PC-9 (cell line): Measurements from ENCODE around the gene SDF2. TPM values are rescaled to one million over a fixed set of nuclear protein-coding genes. Genes with fewer than 3 reads are reported as not detected.

Source experiments
- BruUV-seq: library from RNA; stranded (reverse); fragments of 400-500 nt; replicated peaks from 2 replicates; lab custom pipeline; 2021; lab: Mats Ljungman, UMichigan
- CTCF ChIA-PET: fragments of 300-600 bp; sonication (Branson Sonifier 250); formaldehyde crosslinking; loops from one replicate; lab custom pipeline; 2022; ENCODE audit warnings: antibody characterized with exemption; lab: Charles Lee
- POLR2A ChIA-PET: fragments of 300-600 bp; sonication (Branson Sonifier 250); formaldehyde crosslinking; loops from one replicate; lab custom pipeline; 2022; ENCODE audit warnings: antibody characterized with exemption; ENCODE audit not compliant: unreplicated experiment; lab: Charles Lee
- DNase-seq, 2 experiments: peaks; one replicate each; pipeline versions ENCODE4 v3.0.0 to v3.0.0-alpha.2; 2015 to 2022; ENCODE audit warnings: mixed read lengths in 1 of 2
- H2AFZ ChIP-seq: fragments of 200-600 bp; sonication (generic); 2 replicates; pipeline ENCODE4 v1.8.1; 2017; ENCODE audit warnings: antibody characterized with exemption
- H3F3A ChIP-seq: fragments of 200-600 bp; sonication (generic); 2 replicates; pipeline ENCODE4 v1.8.1; 2017; ENCODE audit warnings: antibody characterized with exemption, mild to moderate bottlenecking, low read depth; ENCODE audit not compliant: insufficient read depth
- H3K27ac ChIP-seq: fragments of 200-600 bp; sonication (generic); 2 replicates; pipeline ENCODE4 v1.6.1; 2016; ENCODE audit warnings: mixed run types
- H3K27me3 ChIP-seq: fragments of 200-600 bp; sonication (generic); 2 replicates; pipeline ENCODE4 v1.6.1; 2016; ENCODE audit warnings: low read depth, mixed run types; ENCODE audit not compliant: insufficient read depth
- H3K36me3 ChIP-seq: fragments of 200-600 bp; sonication (generic); 2 replicates; pipeline ENCODE4 v1.6.1; 2016; ENCODE audit warnings: low read depth, mixed run types
- H3K4me1 ChIP-seq: fragments of 200-600 bp; sonication (generic); replicated peaks from 2 replicates; pipeline ENCODE4 v1.6.1; 2016; ENCODE audit warnings: mixed run types; ENCODE audit not compliant: insufficient read depth
- H3K4me2 ChIP-seq: fragments of 200-600 bp; sonication (generic); 2 replicates; pipeline ENCODE4 v1.6.1; 2017; ENCODE audit warnings: mixed run types
- H3K4me3 ChIP-seq: fragments of 200-600 bp; sonication (generic); 2 replicates; pipeline ENCODE4 v1.6.1; 2016; ENCODE audit warnings: mixed run types
- H3K79me2 ChIP-seq: fragments of 200-600 bp; sonication (generic); 2 replicates; pipeline ENCODE4 v1.6.1; 2017; ENCODE audit warnings: low read depth, mixed run types
- H3K9me2 ChIP-seq: fragments of 200-600 bp; sonication (generic); 2 replicates; pipeline ENCODE4 v1.8.1; 2017; ENCODE audit warnings: mild to moderate bottlenecking; ENCODE audit not compliant: insufficient read depth
- H3K9me3 ChIP-seq: fragments of 200-600 bp; sonication (generic); 2 replicates; pipeline ENCODE4 v1.8.1; 2016; ENCODE audit warnings: low read depth; ENCODE audit not compliant: insufficient read depth
- H4K20me1 ChIP-seq: fragments of 200-600 bp; sonication (generic); 2 replicates; pipeline ENCODE4 v1.8.1; 2017; ENCODE audit not compliant: insufficient read depth
- EZH2 ChIP-seq: fragments of 200-600 bp; sonication (generic); IDR thresholded peaks from 2 replicates; pipeline ENCODE4 v1.8.0; 2017; ENCODE audit warnings: antibody characterized with exemption, low read depth
- intact Hi-C: fragments of 100-400 bp; cut with micrococcal nuclease; formaldehyde crosslinking; loops from one replicate; pipeline ENCODE4 v1.10.0; 2022; ENCODE audit not compliant: unreplicated experiment
- total RNA-seq: library from RNA; stranded (reverse); gene quantifications from 2 replicates; pipeline ENCODE4 v1.2.3, GENCODE V29; 2021
- TF ChIP-seq, protein P1 (sequence below): fragments of 200-600 bp; sonication (generic); conservative IDR thresholded peaks from 2 replicates; pipeline ENCODE4 v1.6.1; 2017; ENCODE audit warnings: mixed run types, antibody characterized with exemption, mild to moderate bottlenecking, moderate library complexity

Gene SDF2
- total RNA-seq, 1 experiment from 2014 or later = 43.7 TPM

DNA sequence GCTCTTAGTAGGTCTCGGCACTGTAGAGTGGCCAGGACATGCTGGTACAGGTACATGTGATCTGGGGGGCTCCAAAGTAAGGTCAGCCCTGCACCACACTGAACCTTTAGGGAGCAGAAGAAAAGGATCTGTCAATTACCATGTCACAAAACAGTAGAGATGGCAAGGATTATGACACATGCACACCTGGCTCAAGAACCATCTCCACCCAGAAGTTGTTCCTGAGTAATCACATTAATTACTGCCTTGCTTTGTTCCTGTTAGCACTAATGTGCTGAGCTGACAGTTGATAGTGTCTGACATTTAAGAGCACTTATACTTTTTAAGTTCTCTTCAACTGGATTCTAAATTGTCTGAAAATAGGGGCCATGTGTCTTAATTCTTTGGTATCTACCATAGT lies 26.2 kb downstream of the SDF2 start:
- intact Hi-C loops = no loop called here
- Histone ChIP-seq H3K4me1 (no peaks in the 10 kb centered on the region), H3F3A (no peaks in the 10 kb centered on the region; the same call in 1 of the 2 replicates), H3K36me3 (peaks cover 45% of the 10 kb centered on the region), H3K9me2 (no peaks in the 10 kb centered on the region), H4K20me1 (peaks cover 12% of the 10 kb centered on the region; the same call in 1 of the 2 replicates), H3K79me2 (0 out of 2 replicates have a peak, but pooled peaks cover 4% of the 10 kb centered on the region), H3K9me3 (no peaks in the 10 kb centered on the region), H3K27ac (no peak overlapping the region), H3K4me2 (no peak overlapping the region), H3K4me3 (no peak overlapping the region), H2AFZ (no peak overlapping the region), H3K27me3 (no peaks in the 10 kb centered on the region)
- ChIA-PET POLR2A (interaction anchor here (0.6 kb wide), 1 partner anchor 33 kb away, joined by 4 read pairs; no protein-coding TSS in a partner anchor), CTCF (no interaction called here)
- DNase-seq = no peak
- no TSS peak for BruUV-seq
- TF ChIP-seq EZH2 = no peak
- TF ChIP-seq, protein P1, sequence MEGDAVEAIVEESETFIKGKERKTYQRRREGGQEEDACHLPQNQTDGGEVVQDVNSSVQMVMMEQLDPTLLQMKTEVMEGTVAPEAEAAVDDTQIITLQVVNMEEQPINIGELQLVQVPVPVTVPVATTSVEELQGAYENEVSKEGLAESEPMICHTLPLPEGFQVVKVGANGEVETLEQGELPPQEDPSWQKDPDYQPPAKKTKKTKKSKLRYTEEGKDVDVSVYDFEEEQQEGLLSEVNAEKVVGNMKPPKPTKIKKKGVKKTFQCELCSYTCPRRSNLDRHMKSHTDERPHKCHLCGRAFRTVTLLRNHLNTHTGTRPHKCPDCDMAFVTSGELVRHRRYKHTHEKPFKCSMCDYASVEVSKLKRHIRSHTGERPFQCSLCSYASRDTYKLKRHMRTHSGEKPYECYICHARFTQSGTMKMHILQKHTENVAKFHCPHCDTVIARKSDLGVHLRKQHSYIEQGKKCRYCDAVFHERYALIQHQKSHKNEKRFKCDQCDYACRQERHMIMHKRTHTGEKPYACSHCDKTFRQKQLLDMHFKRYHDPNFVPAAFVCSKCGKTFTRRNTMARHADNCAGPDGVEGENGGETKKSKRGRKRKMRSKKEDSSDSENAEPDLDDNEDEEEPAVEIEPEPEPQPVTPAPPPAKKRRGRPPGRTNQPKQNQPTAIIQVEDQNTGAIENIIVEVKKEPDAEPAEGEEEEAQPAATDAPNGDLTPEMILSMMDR = no peak

DNA sequence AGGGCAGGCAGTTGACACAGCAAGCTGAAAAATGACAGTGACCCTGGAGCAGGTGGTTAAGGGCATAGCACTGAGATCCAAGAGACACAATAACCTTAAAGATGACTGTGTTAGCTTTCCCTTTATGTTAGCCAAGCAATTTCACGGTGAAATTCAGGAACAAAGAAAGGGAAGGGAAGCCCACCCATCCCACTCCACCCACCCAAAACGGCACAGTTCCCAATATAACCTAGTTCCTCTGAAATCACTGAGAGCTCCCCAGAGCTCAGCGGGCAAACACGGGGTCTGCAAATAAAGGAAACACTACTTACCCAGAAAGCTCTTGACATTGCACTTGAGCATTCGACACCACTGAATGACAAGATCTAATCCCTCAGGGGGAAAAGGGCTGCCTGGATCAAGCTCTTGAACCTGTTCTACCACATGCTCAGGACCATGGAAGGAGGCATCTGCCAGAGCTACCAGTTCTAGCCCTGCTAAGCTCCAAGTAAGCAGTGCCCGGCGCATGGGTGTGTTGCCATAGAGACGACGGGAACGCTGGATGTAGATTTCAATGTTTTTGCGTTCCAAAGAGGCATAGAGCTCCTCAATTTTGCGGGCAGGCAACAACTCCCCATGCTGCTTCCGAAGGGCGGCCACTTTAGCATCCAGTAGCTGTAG lies 27.4 kb downstream of the SDF2 start:
- POLR2A ChIA-PET = no interaction called here
- H3F3A ChIP-seq = no peaks in the 10 kb centered on the region; the same call in 1 of the 2 replicates
- BruUV-seq = no TSS peak

GRCh38 chr17:28626818-28627217 lies 34.9 kb downstream of the SDF2 start:
- TF ChIP-seq EZH2 = no peak
- TF ChIP-seq, protein P1 = no peak
- Histone ChIP-seq H3K4me3 (no peak overlapping the region), H3K79me2 (no peaks in the 10 kb centered on the region), H3K9me2 (no peaks in the 10 kb centered on the region), H3K4me1 (no peaks in the 10 kb centered on the region), H3K27ac (no peak overlapping the region), H3K27me3 (no peaks in the 10 kb centered on the region), H3K4me2 (no peak overlapping the region), H3K36me3 (peaks cover 22% of the 10 kb centered on the region), H4K20me1 (peaks cover 5% of the 10 kb centered on the region), H2AFZ (no peak overlapping the region), H3F3A (no peaks in the 10 kb centered on the region), H3K9me3 (no peaks in the 10 kb centered on the region)
- intact Hi-C loops = no loop called here
- ChIA-PET POLR2A (no interaction called here), CTCF (no interaction called here)
- BruUV-seq = no TSS peak
- no peak for DNase-seq

More for the DNA sequence above, 27.4 kb downstream of the SDF2 start:
- Histone ChIP-seq H3K79me2 (0 out of 2 replicates have a peak, but pooled peaks cover 4% of the 10 kb centered on the region), H3K9me3 (no peaks in the 10 kb centered on the region), H3K4me3 (no peak overlapping the region), H3K4me1 (no peaks in the 10 kb centered on the region), H3K27me3 (no peaks in the 10 kb centered on the region), H2AFZ (no peak overlapping the region), H3K4me2 (no peak overlapping the region), H3K9me2 (no peaks in the 10 kb centered on the region), H4K20me1 (peaks cover 12% of the 10 kb centered on the region; the same call in 1 of the 2 replicates), H3K36me3 (peaks cover 43% of the 10 kb centered on the region), H3K27ac (no peak overlapping the region)
- no peak for DNase-seq
- intact Hi-C loops = no loop called here
- CTCF ChIA-PET = no interaction called here
- TF ChIP-seq, protein P1 = no peak
- TF ChIP-seq EZH2 = no peak
